HuH-7.5 (cell line): ENCODE measurements around the gene GNA15.
"Not testable (repeated sequence)": the region's sequence is repeated elsewhere in the genome, so short reads cannot be mapped to it uniquely, and the experiment has no call there.

Experiments
- DNase-seq: peaks from one replicate; pipeline ENCODE4 v3.0.0; 2011; ENCODE audit warnings: low spot score

Gene GNA15

GRCh38 chr19:3135961-3136683 is at the start of gene GNA15:
Gene GNA15 (plus strand): TSS chr19:3136033. CDS start chr19:3136451, 418 bp downstream.
- DNase-seq: no peak

- no peak for DNase-seq
These were observed 48.1 kb upstream of the GNA15 start for GRCh38 chr19:3087769-3088168.

- not testable (repeated sequence) for DNase-seq
These were observed 46.5 kb upstream of the GNA15 start for GRCh38 chr19:3089299-3089855.

- peak; percentile 31 for DNase-seq
These were observed 41.0 kb upstream of the GNA15 start for GRCh38 chr19:3094601-3095440.

GRCh38 chr19:3095441-3096191 is 40.2 kb upstream of the GNA15 start:
- peak; percentile 76 for DNase-seq

GRCh38 chr19:3096267-3096901 is 39.4 kb upstream of the GNA15 start:
- DNase-seq: peak; percentile 68

- DNase-seq: no peak
These were observed 38.9 kb upstream of the GNA15 start for GRCh38 chr19:3096902-3097326.

- DNase-seq: no peak
These were observed 38.4 kb upstream of the GNA15 start for GRCh38 chr19:3097442-3097871.

- no peak for DNase-seq
These were observed 37.7 kb upstream of the GNA15 start for GRCh38 chr19:3098141-3098514.

- DNase-seq: no peak
These were observed 37.1 kb upstream of the GNA15 start for GRCh38 chr19:3098515-3099346.

GRCh38 chr19:3099347-3100145 is 36.3 kb upstream of the GNA15 start:
- DNase-seq: no peak

GRCh38 chr19:3100331-3100730 is 35.5 kb upstream of the GNA15 start:
- no peak for DNase-seq

- DNase-seq: no peak
These were observed 34.8 kb upstream of the GNA15 start for GRCh38 chr19:3100747-3101730.

- no peak for DNase-seq
These were observed 33.3 kb upstream of the GNA15 start for GRCh38 chr19:3102239-3103140.

GRCh38 chr19:3104708-3104983 is 31.2 kb upstream of the GNA15 start:
- no peak for DNase-seq

GRCh38 chr19:3105641-3106508 is 30.0 kb upstream of the GNA15 start:
- no peak for DNase-seq
